GM12872 (cell line): ENCODE data around the gene WNT9B.
A peak's percentile ranks its signal among the peaks of the same experiment; 100 is the strongest.

ENCODE experiments used
- CTCF ChIP-seq: IDR thresholded peaks from 3 replicates; pipeline ENCODE4 v1.5.1; 2011; ENCODE audit warnings: low read depth, mild to moderate bottlenecking, low read length, moderate library complexity; ENCODE audit not compliant: insufficient read depth

The WNT9B gene

GRCh38 chr17:46818929-46819859, 32.2 kb upstream of the WNT9B start:
- TF ChIP-seq CTCF: no peak

- TF ChIP-seq CTCF: no peak
Measured at GRCh38 chr17:46819906-46820351, 31.5 kb upstream of the WNT9B start.

GRCh38 chr17:46820592-46821450, 30.6 kb upstream of the WNT9B start:
- TF ChIP-seq CTCF: no peak

GRCh38 chr17:46821482-46822387, 29.6 kb upstream of the WNT9B start:
- no peak for TF ChIP-seq CTCF

- peak; percentile 82 for TF ChIP-seq CTCF
Measured at GRCh38 chr17:46822388-46822921, 28.9 kb upstream of the WNT9B start.

GRCh38 chr17:46823657-46824056, 27.7 kb upstream of the WNT9B start:
- no peak for TF ChIP-seq CTCF
